Stimulated activated CD4-positive, alpha-beta T cell treated with anti-CD3 and anti-CD28 coated beads, TNF-alpha, amount 100 ng/mL, for 4 hours (primary cell): Measurements from ENCODE around the gene USP4.
A peak's percentile ranks its signal among the peaks of the same experiment; 100 is the strongest.

ENCODE experiments used
- DNase-seq, 3 experiments: peaks; one replicate each; pipeline ENCODE4 v3.0.0-alpha.2; 2020; ENCODE audit warnings: low read depth in 3 of 3

The USP4 gene

GRCh38 chr3:49296781-49297411 is 43.0 kb downstream of the USP4 start:
- no peak for DNase-seq

GRCh38 chr3:49295489-49296058 is 44.3 kb downstream of the USP4 start:
- DNase-seq: no peak

- DNase-seq: no peak
Observed at GRCh38 chr3:49294343-49294742, 45.5 kb downstream of the USP4 start.

- no peak for DNase-seq
Observed at GRCh38 chr3:49283997-49284396, 55.9 kb downstream of the USP4 start.

GRCh38 chr3:49279376-49279775 is 60.5 kb downstream of the USP4 start:
- no peak for DNase-seq

- no peak for DNase-seq
Observed at GRCh38 chr3:49278548-49278947, 61.3 kb downstream of the USP4 start.

GRCh38 chr3:49277383-49277775 is 62.5 kb downstream of the USP4 start:
- no peak for DNase-seq

- peak; percentile 47 to 60 (median 57) for DNase-seq
Observed at GRCh38 chr3:49276475-49277382, 63.1 kb downstream of the USP4 start, which contains the start of gene C3orf62. TSS of gene C3orf62 (minus strand) at chr3:49277232. CDS start at chr3:49276872, 360 bp downstream.

GRCh38 chr3:49273825-49274532 is 65.9 kb downstream of the USP4 start:
- DNase-seq: no peak

- no peak for DNase-seq
Observed at GRCh38 chr3:49271047-49271446, 68.8 kb downstream of the USP4 start.

- DNase-seq: no peak
Observed at GRCh38 chr3:49270156-49270500, 69.7 kb downstream of the USP4 start.

GRCh38 chr3:49269443-49270155 is 70.3 kb downstream of the USP4 start:
- no peak for DNase-seq

GRCh38 chr3:49266410-49267095 is 73.3 kb downstream of the USP4 start:
- DNase-seq: no peak

GRCh38 chr3:49265661-49266386 is 74.0 kb downstream of the USP4 start:
- DNase-seq: no peak

GRCh38 chr3:49263159-49263889 is 76.5 kb downstream of the USP4 start:
- no peak for DNase-seq

GRCh38 chr3:49260806-49261324 is 79.0 kb downstream of the USP4 start:
- no peak for DNase-seq

- no peak for DNase-seq
Observed at GRCh38 chr3:49257187-49257586, 82.7 kb downstream of the USP4 start.

- DNase-seq: no peak
Observed at GRCh38 chr3:49255718-49256511, 83.9 kb downstream of the USP4 start.
